Measurements from ENCODE around the gene BSG.

BSG gene

GRCh38 chr19:572140-572742, at the start of gene BSG:
BSG (plus strand) TSS chr19:572596; CDS start chr19:572635, 39 bp downstream.
- peaks cover 44% of the 10 kb centered on the region for H3K79me2 ChIP-seq
- H3K4me3 ChIP-seq (ENCODE audit: low read depth, low read length): peak within 1 kb of the TSS; percentile 93
- peak within 1 kb of the TSS; percentile 87 for H3K9ac ChIP-seq
- H3K4me1 ChIP-seq: no peaks in the 10 kb centered on the region
- no peaks in the 10 kb centered on the region for H3K9me3 ChIP-seq (ENCODE audit: control insufficient read depth, low read length)
- H3K27me3 ChIP-seq (ENCODE audit: control insufficient read depth, insufficient read depth, low read length): no peaks in the 10 kb centered on the region
- TF ChIP-seq CTCF (IDR thresholded peaks at IDR 0.05): no peak
- no peaks in the 10 kb centered on the region for H3K36me3 ChIP-seq (ENCODE audit: control insufficient read depth, insufficient read depth, low read length)
- peak within 1 kb of the TSS; percentile 69 for H3K27ac ChIP-seq
- H3K4me2 ChIP-seq (ENCODE audit: low read length): peak within 1 kb of the TSS; percentile 83
- H2AFZ ChIP-seq: peak within 1 kb of the TSS; percentile 91

DNA sequence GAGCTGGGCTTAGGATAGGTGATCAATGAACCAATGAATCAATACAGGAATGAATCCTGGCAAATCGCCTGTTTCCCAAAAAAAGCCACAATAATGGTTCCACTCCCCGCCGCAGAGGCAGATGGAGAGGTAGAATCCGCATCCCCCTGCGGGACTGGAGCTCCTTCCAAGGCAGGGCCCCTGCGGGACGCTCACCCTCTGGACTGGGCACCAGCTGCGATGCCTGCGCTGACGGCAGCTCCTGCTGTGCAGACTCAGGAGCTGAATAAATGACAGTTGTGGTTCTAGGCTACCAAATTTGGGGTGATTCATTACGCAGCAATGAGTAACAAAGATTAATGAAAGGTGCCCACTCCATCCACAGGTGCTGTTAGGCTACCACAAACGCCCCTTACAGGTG, 49.7 kb upstream of the BSG start:
- Histone ChIP-seq H3K4me2 (ENCODE audit: low read length) (no peak overlapping the region), H3K9ac (no peak overlapping the region), H3K27ac (no peak overlapping the region), H3K36me3 (ENCODE audit: control insufficient read depth, insufficient read depth, low read length) (no peaks in the 10 kb centered on the region), H3K27me3 (ENCODE audit: control insufficient read depth, insufficient read depth, low read length) (no peaks in the 10 kb centered on the region), H3K79me2 (no peaks in the 10 kb centered on the region), H3K9me3 (ENCODE audit: control insufficient read depth, low read length) (no peaks in the 10 kb centered on the region), H2AFZ (no peak overlapping the region), H3K4me3 (ENCODE audit: low read depth, low read length) (no peak overlapping the region), H3K4me1 (no peaks in the 10 kb centered on the region)
- no peak for TF ChIP-seq CTCF (IDR thresholded peaks at IDR 0.05)

DNA sequence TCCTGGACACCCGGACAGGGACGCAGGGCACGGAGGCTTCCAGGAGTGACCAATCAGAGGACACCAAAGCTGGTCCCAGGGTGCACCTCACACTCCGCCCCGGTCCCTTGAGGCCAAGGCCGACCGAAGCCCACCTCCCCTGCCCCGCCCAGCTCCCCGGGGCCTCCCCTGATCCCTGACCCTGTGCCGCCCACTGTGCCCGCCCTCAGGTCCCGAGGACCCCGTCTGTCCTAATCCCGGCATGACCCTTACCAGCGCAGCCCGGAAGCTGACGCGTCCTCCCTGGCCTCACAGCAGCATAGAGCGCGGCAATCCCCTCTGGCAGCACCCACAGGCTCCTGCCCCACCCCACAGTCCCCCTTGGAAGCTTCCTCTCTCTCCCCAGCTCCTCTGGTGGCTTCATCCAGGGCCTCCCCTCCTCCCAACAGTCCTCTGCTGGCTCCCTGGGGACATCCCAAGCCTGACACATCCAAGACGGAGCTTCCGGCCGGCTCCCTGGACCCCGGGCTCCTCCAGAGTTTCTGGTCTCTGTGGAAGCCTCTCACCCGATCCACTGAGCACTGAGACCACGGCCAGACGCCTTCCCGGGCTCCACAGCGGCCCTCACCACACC, 48.2 kb upstream of the BSG start:
- Histone ChIP-seq H3K4me3 (ENCODE audit: low read depth, low read length) (no peak overlapping the region), H3K27ac (no peak overlapping the region), H3K79me2 (no peaks in the 10 kb centered on the region), H3K36me3 (ENCODE audit: control insufficient read depth, insufficient read depth, low read length) (no peaks in the 10 kb centered on the region), H3K4me1 (no peaks in the 10 kb centered on the region), H3K27me3 (ENCODE audit: control insufficient read depth, insufficient read depth, low read length) (no peaks in the 10 kb centered on the region), H2AFZ (no peak overlapping the region), H3K4me2 (ENCODE audit: low read length) (no peak overlapping the region), H3K9me3 (ENCODE audit: control insufficient read depth, low read length) (no peaks in the 10 kb centered on the region), H3K9ac (no peak overlapping the region)
- no peak for TF ChIP-seq CTCF (IDR thresholded peaks at IDR 0.05)

- no peak overlapping the region for H3K27ac ChIP-seq
- no peaks in the 10 kb centered on the region for H3K9me3 ChIP-seq (ENCODE audit: control insufficient read depth, low read length)
- H3K4me1 ChIP-seq: no peaks in the 10 kb centered on the region
- no peaks in the 10 kb centered on the region for H3K36me3 ChIP-seq (ENCODE audit: control insufficient read depth, insufficient read depth, low read length)
- no peak overlapping the region for H2AFZ ChIP-seq
- H3K9ac ChIP-seq: no peak overlapping the region
- H3K4me3 ChIP-seq (ENCODE audit: low read depth, low read length): no peak overlapping the region
- H3K79me2 ChIP-seq: no peaks in the 10 kb centered on the region
- H3K27me3 ChIP-seq (ENCODE audit: control insufficient read depth, insufficient read depth, low read length): no peaks in the 10 kb centered on the region
- TF ChIP-seq CTCF (IDR thresholded peaks at IDR 0.05): no peak
- no peak overlapping the region for H3K4me2 ChIP-seq (ENCODE audit: low read length)
Measured at GRCh38 chr19:525029-525428, 47.4 kb upstream of the BSG start.

Data from parathyroid adenoma (tissue), 2 donors.